Activated T-helper 2 cell treated with anti-CD3 and anti-CD28 coated beads, Interferon-gamma antibody, Interleukin-2, Interleukin-4, amounts not matched to agents 10 μg/mL and 5 μg/mL and 100 μg/mL, durations not matched to agents 14 hours and 24 hours and 36 hours (primary cell): ENCODE data around the gene TSHZ3. TPM values are rescaled to one million over a fixed set of nuclear protein-coding genes. Genes with fewer than 3 reads are reported as not detected.

Source experiments
- DNase-seq: peaks from one replicate; pipeline ENCODE4 v3.0.0; 2021; ENCODE audit warnings: low spot score
- H3K27ac Mint-ChIP-seq: one replicate; pipeline ENCODE4 v1.8.0; 2021; ENCODE audit warnings: mixed read lengths
- H3K27me3 Mint-ChIP-seq: one replicate; pipeline ENCODE4 v1.8.0; 2021; ENCODE audit warnings: low read depth, mixed read lengths
- H3K36me3 Mint-ChIP-seq: one replicate; pipeline ENCODE4 v1.8.0; 2021; ENCODE audit warnings: low read depth, mixed read lengths
- H3K4me1 Mint-ChIP-seq: one replicate; pipeline ENCODE4 v1.8.0; 2021; ENCODE audit warnings: low read depth, mixed read lengths
- H3K4me3 Mint-ChIP-seq: one replicate; pipeline ENCODE4 v1.8.0; 2021; ENCODE audit warnings: low read depth, mild to moderate bottlenecking, moderate library complexity, mixed read lengths
- H3K9me3 Mint-ChIP-seq: one replicate; pipeline ENCODE4 v1.8.0; 2021; ENCODE audit warnings: mixed read lengths
- intact Hi-C: fragments of 100-400 bp; cut with micrococcal nuclease; formaldehyde crosslinking; loops from one replicate; pipeline ENCODE4 v1.15.1; 2023
- total RNA-seq: library from RNA; stranded (reverse); gene quantifications from 2 replicates; pipeline ENCODE4 v1.2.3, GENCODE V29; 2022

Gene TSHZ3
- total RNA-seq, 1 donor from 2014 or later: 0.66 TPM

DNA sequence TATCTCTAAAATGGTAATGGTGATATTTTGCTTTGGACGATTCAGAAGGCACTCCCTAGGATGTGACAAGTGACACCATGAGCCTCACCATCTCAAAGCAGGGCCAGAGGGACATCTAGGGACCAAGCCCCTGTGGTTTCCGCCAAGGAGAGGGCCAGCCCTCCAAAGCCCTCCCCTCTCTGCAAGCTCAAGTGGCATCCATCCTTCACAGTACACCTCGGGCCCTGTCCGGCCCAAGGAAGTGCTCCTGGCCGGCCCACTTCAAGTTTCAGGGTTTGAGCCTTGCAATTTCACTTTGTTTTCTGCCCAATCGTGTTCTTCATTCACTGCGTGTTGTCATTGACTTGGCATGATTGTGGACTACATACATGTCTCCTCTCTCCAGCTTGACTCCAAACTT is 82.5 kb downstream of the TSHZ3 start:
- intact Hi-C loops: no loop called here
- no peak for DNase-seq
- Mint-ChIP-seq H3K36me3 (no peaks in the 10 kb centered on the region), H3K27ac (no peak overlapping the region), H3K4me1 (no peaks in the 10 kb centered on the region), H3K9me3 (no peaks in the 10 kb centered on the region), H3K27me3 (peaks cover 3% of the 10 kb centered on the region), H3K4me3 (no peak overlapping the region)

DNA sequence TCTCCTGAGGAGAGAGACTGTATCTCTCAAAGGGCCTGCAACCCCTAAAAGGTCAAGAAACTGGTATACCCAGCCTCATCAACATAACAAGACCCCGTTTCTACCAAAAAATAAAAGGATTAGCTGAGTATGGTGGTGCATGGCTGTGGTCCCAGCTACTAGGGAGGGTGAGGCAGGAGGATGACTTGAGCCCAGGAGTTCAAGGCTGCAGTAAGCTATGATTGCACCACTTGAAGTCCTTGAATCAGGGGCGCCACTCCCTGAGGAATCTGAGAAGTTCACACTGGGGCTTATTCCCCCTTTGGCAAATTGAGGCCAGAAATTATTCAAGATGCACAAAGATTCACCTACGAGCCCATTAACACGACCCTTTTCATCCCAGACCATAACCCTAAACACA is 83.0 kb downstream of the TSHZ3 start:
- no peaks in the 10 kb centered on the region for H3K9me3 Mint-ChIP-seq
- no peak for DNase-seq
- H3K27me3 Mint-ChIP-seq: peaks cover 8% of the 10 kb centered on the region
- intact Hi-C loops: no loop called here
- H3K4me3 Mint-ChIP-seq: no peak overlapping the region
- H3K27ac Mint-ChIP-seq: no peak overlapping the region
- no peaks in the 10 kb centered on the region for H3K36me3 Mint-ChIP-seq
- H3K4me1 Mint-ChIP-seq: no peaks in the 10 kb centered on the region

DNA sequence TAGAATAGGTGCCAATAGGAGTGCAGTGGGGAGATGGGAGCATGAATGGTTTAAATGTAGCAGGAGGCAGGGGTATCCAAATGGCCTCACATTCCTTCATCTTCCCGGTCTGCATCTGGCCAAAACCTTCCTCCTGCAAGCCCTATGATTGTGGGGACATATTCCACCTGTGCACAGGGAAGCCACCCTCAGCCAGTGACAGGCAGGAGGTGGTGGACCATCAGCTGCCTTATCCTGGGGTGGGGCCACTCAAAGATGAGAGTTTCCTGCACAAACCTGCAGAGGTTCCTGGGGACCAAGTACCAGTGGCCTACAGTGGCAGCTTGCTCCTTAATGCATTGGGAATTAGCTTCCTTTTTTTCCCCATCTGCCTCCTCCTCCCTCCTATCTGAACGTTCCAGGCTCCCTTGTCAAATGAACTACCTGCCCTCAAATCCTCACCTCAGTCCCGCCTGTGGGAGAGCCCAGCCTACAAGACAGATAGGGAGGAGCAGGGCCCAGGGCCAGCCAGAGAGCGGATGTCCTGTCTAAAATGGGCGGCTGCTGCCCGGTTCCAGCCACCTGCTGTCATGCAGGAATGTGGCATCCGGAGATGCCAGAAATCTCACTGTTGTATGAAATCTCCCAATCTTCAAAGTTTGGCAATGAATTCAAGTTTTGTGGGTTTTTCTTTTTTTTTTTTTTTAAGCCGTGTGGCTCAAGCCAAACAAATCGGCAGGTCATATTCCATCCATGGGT is 85.0 kb downstream of the TSHZ3 start:
- Mint-ChIP-seq H3K27ac (no peak overlapping the region), H3K4me3 (no peak overlapping the region), H3K9me3 (no peaks in the 10 kb centered on the region), H3K36me3 (no peaks in the 10 kb centered on the region), H3K4me1 (no peaks in the 10 kb centered on the region), H3K27me3 (peaks cover 8% of the 10 kb centered on the region)
- intact Hi-C loops: no loop called here
- no peak for DNase-seq

DNA sequence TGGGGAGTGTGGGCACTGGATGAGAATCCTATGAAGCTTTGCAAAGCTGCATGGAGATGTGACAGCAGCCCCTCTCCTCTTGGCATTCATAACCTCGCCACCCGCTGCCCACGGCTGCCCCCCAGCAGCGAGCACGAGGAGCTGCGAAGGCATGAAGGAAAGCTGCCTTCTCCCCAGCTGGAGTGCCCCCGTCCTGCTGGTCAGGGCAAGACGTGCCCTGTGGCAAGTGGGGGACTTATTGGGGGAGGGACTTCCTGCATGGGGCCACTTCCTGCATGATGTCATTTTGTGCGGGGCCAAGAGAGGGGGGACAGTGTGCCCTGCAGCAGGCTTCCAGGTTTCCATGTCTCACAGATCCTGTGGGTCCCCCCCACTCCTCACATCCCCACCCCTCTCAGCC is 85.9 kb downstream of the TSHZ3 start:
- no peak overlapping the region for H3K27ac Mint-ChIP-seq

DNA sequence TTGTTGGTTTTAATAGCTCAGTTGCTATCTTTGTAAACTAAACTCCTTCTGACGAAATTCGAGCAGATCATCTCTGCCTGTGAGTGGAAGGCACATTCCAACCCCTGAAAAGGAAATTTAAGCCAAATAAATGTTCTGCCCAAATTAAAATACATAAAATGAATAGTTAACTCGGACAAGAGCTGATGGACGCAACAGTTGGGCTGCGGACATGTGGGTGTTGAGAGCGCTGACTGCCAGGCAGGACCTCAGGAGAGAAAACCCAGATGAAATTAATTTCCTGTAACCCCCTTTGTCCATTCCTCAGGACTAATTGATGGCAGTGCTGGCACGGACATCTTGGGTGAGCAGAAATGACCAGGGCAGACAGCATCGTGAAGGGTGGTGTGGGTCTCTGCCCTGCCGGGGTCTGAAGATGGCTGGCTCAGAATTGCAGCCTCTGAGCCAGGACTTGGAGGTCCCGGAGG is 86.5 kb downstream of the TSHZ3 start:
- H3K4me3 Mint-ChIP-seq: no peak overlapping the region
- H3K27ac Mint-ChIP-seq: no peak overlapping the region
- no peaks in the 10 kb centered on the region for H3K36me3 Mint-ChIP-seq
- intact Hi-C loops: no loop called here
- no peaks in the 10 kb centered on the region for H3K9me3 Mint-ChIP-seq
- no peak for DNase-seq
- H3K4me1 Mint-ChIP-seq: no peaks in the 10 kb centered on the region
- H3K27me3 Mint-ChIP-seq: peaks cover 8% of the 10 kb centered on the region

More for the DNA sequence above, 85.9 kb downstream of the TSHZ3 start:
- Mint-ChIP-seq H3K36me3 (no peaks in the 10 kb centered on the region), H3K27me3 (peaks cover 8% of the 10 kb centered on the region), H3K9me3 (no peaks in the 10 kb centered on the region), H3K4me1 (no peaks in the 10 kb centered on the region), H3K4me3 (no peak overlapping the region)
- no peak for DNase-seq
- intact Hi-C loops: no loop called here

DNA sequence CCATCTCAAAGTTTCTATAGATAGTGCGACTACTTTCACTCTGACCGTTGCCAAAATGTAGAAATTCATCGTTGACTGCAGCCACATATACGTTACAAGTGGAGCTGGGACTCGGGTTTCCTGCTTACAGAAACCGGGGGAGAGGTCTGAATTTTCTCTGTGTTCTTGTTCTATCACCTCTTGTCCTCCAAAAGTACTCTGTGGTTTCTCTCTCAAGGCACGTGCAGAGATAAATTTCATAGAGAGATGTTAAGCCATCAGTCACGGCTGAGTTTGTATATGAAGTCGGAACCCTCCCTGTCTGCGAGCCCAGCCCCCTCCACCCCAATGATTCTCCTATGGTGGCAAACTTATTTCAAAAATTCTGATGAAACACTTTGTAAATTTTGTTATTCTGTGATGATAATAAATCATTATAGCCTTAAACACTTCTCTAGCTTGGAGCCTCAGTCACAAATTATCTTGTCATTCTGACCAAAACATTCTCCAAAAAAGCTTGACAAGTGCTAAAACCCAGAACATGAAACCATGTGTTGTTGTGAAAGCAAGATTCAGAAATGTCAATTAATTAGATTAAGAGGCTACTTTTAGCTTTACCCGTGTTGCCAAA is 87.5 kb downstream of the TSHZ3 start:
- H3K27ac Mint-ChIP-seq: no peak overlapping the region
- intact Hi-C loops: no loop called here
- no peak for DNase-seq
- peaks cover 8% of the 10 kb centered on the region for H3K27me3 Mint-ChIP-seq
- no peaks in the 10 kb centered on the region for H3K9me3 Mint-ChIP-seq
- H3K4me1 Mint-ChIP-seq: no peaks in the 10 kb centered on the region
- no peaks in the 10 kb centered on the region for H3K36me3 Mint-ChIP-seq
- H3K4me3 Mint-ChIP-seq: no peak overlapping the region

DNA sequence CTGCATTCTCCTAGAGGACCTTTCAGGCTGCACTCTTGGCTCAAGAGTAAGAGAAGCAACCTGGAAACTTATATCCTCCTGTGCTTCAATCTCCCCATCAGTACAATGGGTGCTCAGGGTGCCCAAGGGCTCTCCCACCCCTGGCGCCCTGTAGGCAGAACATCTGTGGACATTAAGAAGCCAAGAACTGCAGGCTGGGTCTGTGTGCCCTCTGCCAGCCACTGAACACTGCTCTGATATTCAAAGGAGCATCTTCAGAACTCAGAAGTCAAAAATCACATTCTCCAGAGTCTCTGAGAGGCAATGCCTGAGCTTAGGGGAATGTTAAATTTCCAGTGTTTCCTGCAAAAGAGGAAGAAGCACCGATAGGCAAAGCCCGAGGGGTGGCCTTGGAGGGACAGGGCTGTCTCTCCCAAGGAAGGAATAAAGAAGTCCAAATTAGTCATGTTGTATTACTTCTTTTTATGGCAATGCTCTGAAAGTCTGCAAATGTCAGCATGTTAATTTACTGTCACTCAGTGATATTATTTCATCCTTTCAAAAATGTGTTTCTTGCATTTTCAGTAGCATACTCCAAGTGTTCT is 88.1 kb downstream of the TSHZ3 start:
- Mint-ChIP-seq H3K4me1 (no peaks in the 10 kb centered on the region), H3K27ac (no peak overlapping the region), H3K36me3 (no peaks in the 10 kb centered on the region), H3K4me3 (no peak overlapping the region), H3K27me3 (peaks cover 8% of the 10 kb centered on the region), H3K9me3 (no peaks in the 10 kb centered on the region)
- intact Hi-C loops: no loop called here
- DNase-seq: no peak

DNA sequence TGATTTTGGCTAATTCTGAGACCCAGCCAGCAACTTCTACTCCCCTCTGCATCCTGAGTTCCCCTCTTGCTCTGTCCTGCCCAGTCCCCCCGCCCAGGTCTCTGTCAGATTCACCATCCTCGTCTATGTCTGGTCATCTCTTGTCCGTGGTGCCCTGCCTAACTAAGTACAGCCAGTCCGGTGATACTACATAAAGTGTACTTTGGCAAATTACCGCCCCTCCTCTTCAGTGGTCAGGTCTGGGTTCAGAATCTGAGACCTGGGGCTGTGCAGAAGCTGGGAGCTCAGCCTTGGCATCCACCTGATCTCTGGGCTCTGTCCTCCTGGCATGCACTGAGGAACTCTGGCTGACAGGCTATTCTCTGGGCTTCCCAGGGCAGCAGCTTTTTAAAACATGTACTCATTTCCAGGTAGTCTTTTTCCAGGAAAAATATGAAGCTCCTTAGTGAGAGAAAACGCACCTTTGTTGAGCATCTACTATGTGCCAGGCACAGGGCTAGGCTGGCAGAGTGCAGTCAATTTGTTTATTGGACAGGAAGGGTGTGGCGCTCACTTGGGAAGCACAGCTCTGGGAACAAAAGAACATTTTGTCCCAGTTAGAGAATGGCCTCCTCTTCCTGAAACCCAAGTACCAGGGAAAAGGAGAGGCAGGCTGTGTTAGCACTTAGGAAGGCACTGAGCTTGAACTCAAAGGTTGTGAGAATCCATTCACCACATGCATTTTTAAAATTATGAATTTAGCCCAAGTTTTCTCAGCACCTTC is 88.9 kb downstream of the TSHZ3 start:
- Mint-ChIP-seq H3K4me1 (no peaks in the 10 kb centered on the region), H3K4me3 (no peak overlapping the region), H3K36me3 (no peaks in the 10 kb centered on the region), H3K9me3 (no peaks in the 10 kb centered on the region), H3K27ac (no peak overlapping the region), H3K27me3 (peaks cover 8% of the 10 kb centered on the region)
- intact Hi-C loops: no loop called here
- no peak for DNase-seq

DNA sequence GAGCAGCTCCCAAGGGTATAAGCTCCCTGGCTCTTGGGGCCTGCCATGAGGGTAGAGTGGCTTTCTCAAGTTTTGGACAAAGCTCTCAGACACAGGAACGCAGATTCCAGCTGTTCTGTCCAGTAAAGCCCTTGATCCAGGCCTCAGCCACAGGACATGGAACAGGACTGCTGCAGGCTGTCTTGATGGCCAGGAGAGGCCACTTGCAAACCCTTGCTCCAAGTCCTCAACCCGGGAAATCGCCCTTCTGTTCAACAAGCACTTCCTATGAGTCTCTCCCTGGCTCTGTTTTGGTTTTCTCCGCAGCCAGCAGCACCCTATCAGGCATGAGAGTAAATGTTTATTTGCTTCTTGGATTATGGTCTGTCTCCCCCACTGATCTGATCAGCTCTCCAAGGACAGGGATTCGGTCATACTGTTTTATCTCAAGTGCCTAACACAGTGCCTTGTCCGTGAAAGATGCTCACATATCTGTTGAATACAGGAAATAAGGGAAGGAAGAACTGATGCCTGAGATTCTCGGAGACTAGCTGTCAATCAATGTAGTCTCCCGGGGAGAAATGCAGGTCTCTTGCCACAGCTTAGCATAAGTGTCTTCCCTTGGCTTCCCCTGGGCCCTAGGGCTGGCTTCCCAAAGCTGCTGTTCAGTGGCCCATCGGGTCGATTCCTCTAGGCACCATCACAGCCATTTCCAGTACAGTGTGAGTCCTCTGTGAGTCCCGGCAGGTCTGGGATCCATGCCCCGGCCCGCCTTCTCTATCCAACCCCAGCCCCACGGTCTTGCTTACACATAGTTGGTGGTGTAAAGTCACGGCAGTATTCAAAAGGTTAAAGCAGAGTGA is 90.8 kb downstream of the TSHZ3 start:
- no peak for DNase-seq
- H3K36me3 Mint-ChIP-seq: no peaks in the 10 kb centered on the region
- H3K4me1 Mint-ChIP-seq: no peaks in the 10 kb centered on the region
- H3K27ac Mint-ChIP-seq: no peak overlapping the region
- H3K27me3 Mint-ChIP-seq: peaks cover 8% of the 10 kb centered on the region
- no peak overlapping the region for H3K4me3 Mint-ChIP-seq
- H3K9me3 Mint-ChIP-seq: no peaks in the 10 kb centered on the region
- intact Hi-C loops: no loop called here

DNA sequence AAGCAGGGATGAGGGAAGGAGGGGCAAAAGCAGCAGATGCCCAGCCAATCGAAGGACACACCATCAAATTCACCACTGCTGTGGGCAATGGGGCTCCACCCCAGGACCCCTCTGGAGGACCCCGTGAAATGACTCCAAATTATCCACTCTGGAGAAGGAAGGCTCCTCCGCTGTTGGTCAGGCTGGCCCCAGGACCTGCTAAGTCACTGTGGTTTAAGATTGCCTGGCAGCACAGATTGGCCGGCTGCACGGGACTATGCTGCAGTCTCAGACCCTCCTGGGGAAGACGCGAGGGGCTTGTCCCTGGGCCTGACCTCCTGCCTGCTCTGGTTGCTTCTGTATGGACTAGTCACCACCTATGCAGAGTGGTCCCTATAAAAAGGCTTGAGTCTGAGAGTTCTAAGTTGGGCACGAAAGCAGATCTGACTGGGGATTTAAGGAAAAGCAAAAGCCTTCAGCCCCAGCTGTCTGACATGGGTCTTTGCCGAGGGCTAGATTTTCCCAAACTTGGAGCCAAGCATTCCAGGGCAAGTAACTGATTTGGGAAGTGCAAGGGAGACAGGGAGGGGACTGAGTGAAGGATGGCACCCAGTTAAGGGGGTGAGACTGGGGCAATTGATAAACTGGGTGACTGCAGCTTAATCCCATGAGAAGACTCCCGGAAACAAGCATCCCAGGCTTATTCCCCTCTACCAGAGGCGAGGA is 91.7 kb downstream of the TSHZ3 start:
- peaks cover 8% of the 10 kb centered on the region for H3K27me3 Mint-ChIP-seq
- no peaks in the 10 kb centered on the region for H3K4me1 Mint-ChIP-seq
- H3K27ac Mint-ChIP-seq: no peak overlapping the region
- no peak for DNase-seq
- no peaks in the 10 kb centered on the region for H3K9me3 Mint-ChIP-seq
- H3K4me3 Mint-ChIP-seq: no peak overlapping the region
- H3K36me3 Mint-ChIP-seq: no peaks in the 10 kb centered on the region
- intact Hi-C loops: no loop called here

DNA sequence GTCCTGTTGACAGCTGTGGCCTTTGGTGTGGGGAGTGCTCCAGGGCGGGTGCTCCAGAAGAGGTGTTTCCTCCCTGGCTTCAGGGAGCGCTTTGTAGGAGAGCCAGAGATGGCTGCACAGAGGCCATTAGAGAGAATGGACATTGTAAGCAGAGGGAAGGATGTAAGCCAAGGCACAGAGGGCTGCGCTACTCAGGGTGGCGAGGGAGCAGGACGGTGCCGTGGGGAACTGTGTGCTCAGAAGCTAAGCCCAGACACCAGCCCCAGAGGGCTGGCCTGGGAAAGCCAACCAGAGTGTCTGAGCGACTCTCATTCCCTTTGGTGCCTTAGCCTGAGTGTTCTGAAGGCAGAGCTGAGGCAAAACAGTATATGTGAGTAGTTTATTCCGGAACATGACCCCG is 92.2 kb downstream of the TSHZ3 start:
- Mint-ChIP-seq H3K4me3 (no peak overlapping the region), H3K27ac (no peak overlapping the region), H3K36me3 (no peaks in the 10 kb centered on the region), H3K27me3 (peaks cover 5% of the 10 kb centered on the region), H3K4me1 (no peaks in the 10 kb centered on the region), H3K9me3 (no peaks in the 10 kb centered on the region)
- DNase-seq: no peak
- intact Hi-C loops: no loop called here

DNA sequence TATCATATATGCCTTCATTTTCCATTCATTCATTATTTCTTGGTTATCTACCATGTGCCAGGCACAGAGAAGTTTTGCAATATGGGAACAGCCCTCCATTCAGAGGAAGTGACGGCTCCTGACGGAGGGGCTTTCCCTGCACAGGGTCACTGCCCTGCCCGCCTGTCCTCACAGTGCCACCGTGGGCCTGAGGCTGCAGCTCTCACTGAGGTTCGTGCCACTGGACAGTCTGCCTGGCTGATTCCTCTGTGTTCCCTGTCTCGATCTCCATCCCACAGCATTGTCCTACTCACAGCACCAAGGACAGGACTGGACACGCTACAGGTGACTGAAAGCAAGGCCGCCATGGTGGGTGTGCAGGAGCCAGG is 92.7 kb downstream of the TSHZ3 start:
- Mint-ChIP-seq H3K27ac (no peak overlapping the region), H3K4me3 (no peak overlapping the region), H3K36me3 (no peaks in the 10 kb centered on the region), H3K4me1 (no peaks in the 10 kb centered on the region), H3K27me3 (peaks cover 3% of the 10 kb centered on the region), H3K9me3 (no peaks in the 10 kb centered on the region)
- intact Hi-C loops: no loop called here
- DNase-seq: no peak
